ENCODE data around the gene KLRG1.

KLRG1 gene

GRCh38 chr12:8989413-8989812 is at the start of gene KLRG1:
Gene KLRG1, plus strand, starts transcription at chr12:8989546. Its CDS starts 90 bp downstream, at chr12:8989636.
- no peak within 1 kb of the TSS for H3K4me3 ChIP-seq (ENCODE audit: low read depth, low read length)
- H3K27ac ChIP-seq (ENCODE audit: low read depth, low read length), result no peak within 1 kb of the TSS
- H3K27me3 ChIP-seq (ENCODE audit: insufficient read depth, low read length), result no peaks in the 10 kb centered on the region
- no peak within 1 kb of the TSS for H2AFZ ChIP-seq (ENCODE audit: low read length, unreplicated experiment)
- no peaks in the 10 kb centered on the region for H3K4me1 ChIP-seq (ENCODE audit: control insufficient read depth, insufficient read depth, low read length, unreplicated experiment)
- no peaks in the 10 kb centered on the region for H3K36me3 ChIP-seq (ENCODE audit: insufficient read depth, low read length)
- H3K79me2 ChIP-seq (ENCODE audit: control insufficient read depth, insufficient read depth, low read length, unreplicated experiment), result no peaks in the 10 kb centered on the region

- Histone ChIP-seq H3K27me3 (ENCODE audit: insufficient read depth, low read length) (no peaks in the 10 kb centered on the region), H3K36me3 (ENCODE audit: insufficient read depth, low read length) (peaks cover 39% of the 10 kb centered on the region), H3K4me3 (ENCODE audit: low read depth, low read length) (no peak overlapping the region), H2AFZ (ENCODE audit: low read length, unreplicated experiment) (no peak overlapping the region), H3K79me2 (ENCODE audit: control insufficient read depth, insufficient read depth, low read length, unreplicated experiment) (peaks cover 18% of the 10 kb centered on the region), H3K4me1 (ENCODE audit: control insufficient read depth, insufficient read depth, low read length, unreplicated experiment) (peaks cover 4% of the 10 kb centered on the region), H3K27ac (ENCODE audit: low read depth, low read length) (no peak overlapping the region)
Observed at GRCh38 chr12:8941691-8942478, 47.5 kb upstream of the KLRG1 start.

- H3K4me3 ChIP-seq (ENCODE audit: low read depth, low read length), result no peak overlapping the region
- H3K79me2 ChIP-seq (ENCODE audit: control insufficient read depth, insufficient read depth, low read length, unreplicated experiment), result peaks cover 36% of the 10 kb centered on the region
- H3K27me3 ChIP-seq (ENCODE audit: insufficient read depth, low read length), result no peaks in the 10 kb centered on the region
- no peak overlapping the region for H3K27ac ChIP-seq (ENCODE audit: low read depth, low read length)
- peaks cover 39% of the 10 kb centered on the region for H3K36me3 ChIP-seq (ENCODE audit: insufficient read depth, low read length)
- peaks cover 17% of the 10 kb centered on the region for H3K4me1 ChIP-seq (ENCODE audit: control insufficient read depth, insufficient read depth, low read length, unreplicated experiment)
- H2AFZ ChIP-seq (ENCODE audit: low read length, unreplicated experiment), result no peak overlapping the region
Observed at GRCh38 chr12:8943565-8944186, 45.7 kb upstream of the KLRG1 start.

- H2AFZ ChIP-seq (ENCODE audit: low read length, unreplicated experiment), result no peak overlapping the region
- H3K4me1 ChIP-seq (ENCODE audit: control insufficient read depth, insufficient read depth, low read length, unreplicated experiment), result peaks cover 17% of the 10 kb centered on the region
- H3K4me3 ChIP-seq (ENCODE audit: low read depth, low read length), result no peak overlapping the region
- no peaks in the 10 kb centered on the region for H3K27me3 ChIP-seq (ENCODE audit: insufficient read depth, low read length)
- no peak overlapping the region for H3K27ac ChIP-seq (ENCODE audit: low read depth, low read length)
- H3K79me2 ChIP-seq (ENCODE audit: control insufficient read depth, insufficient read depth, low read length, unreplicated experiment), result peaks cover 43% of the 10 kb centered on the region
- H3K36me3 ChIP-seq (ENCODE audit: insufficient read depth, low read length), result peaks cover 34% of the 10 kb centered on the region
Observed at GRCh38 chr12:8946733-8947132, 42.6 kb upstream of the KLRG1 start.

GRCh38 chr12:8947737-8948136 is 41.6 kb upstream of the KLRG1 start:
- peaks cover 43% of the 10 kb centered on the region for H3K79me2 ChIP-seq (ENCODE audit: control insufficient read depth, insufficient read depth, low read length, unreplicated experiment)
- no peak overlapping the region for H3K27ac ChIP-seq (ENCODE audit: low read depth, low read length)

GRCh38 chr12:8948701-8949341 is 40.5 kb upstream of the KLRG1 start:
- Histone ChIP-seq H3K27ac (ENCODE audit: low read depth, low read length) (peak overlapping the region; percentile 92), H3K79me2 (ENCODE audit: control insufficient read depth, insufficient read depth, low read length, unreplicated experiment) (peaks cover 43% of the 10 kb centered on the region), H3K4me1 (ENCODE audit: control insufficient read depth, insufficient read depth, low read length, unreplicated experiment) (peaks cover 17% of the 10 kb centered on the region), H3K4me3 (ENCODE audit: low read depth, low read length) (peak overlapping the region; percentile 91), H3K27me3 (ENCODE audit: insufficient read depth, low read length) (no peaks in the 10 kb centered on the region), H2AFZ (ENCODE audit: low read length, unreplicated experiment) (peak overlapping the region; percentile 69), H3K36me3 (ENCODE audit: insufficient read depth, low read length) (peaks cover 17% of the 10 kb centered on the region)

More at GRCh38 chr12:8947737-8948136, 41.6 kb upstream of the KLRG1 start:
- H3K4me1 ChIP-seq (ENCODE audit: control insufficient read depth, insufficient read depth, low read length, unreplicated experiment), result peaks cover 17% of the 10 kb centered on the region
- no peaks in the 10 kb centered on the region for H3K27me3 ChIP-seq (ENCODE audit: insufficient read depth, low read length)
- H3K4me3 ChIP-seq (ENCODE audit: low read depth, low read length), result peak overlapping the region; percentile 91
- H3K36me3 ChIP-seq (ENCODE audit: insufficient read depth, low read length), result peaks cover 26% of the 10 kb centered on the region
- H2AFZ ChIP-seq (ENCODE audit: low read length, unreplicated experiment), result no peak overlapping the region

GRCh38 chr12:8949342-8950220 is 39.8 kb upstream of the KLRG1 start, which contains the start of gene M6PR:
Gene M6PR, minus strand, starts transcription at chr12:8949645. Its CDS starts 3,241 bp downstream, at chr12:8946404.
- Histone ChIP-seq H3K79me2 (ENCODE audit: control insufficient read depth, insufficient read depth, low read length, unreplicated experiment) (peaks cover 43% of the 10 kb centered on the region), H3K4me1 (ENCODE audit: control insufficient read depth, insufficient read depth, low read length, unreplicated experiment) (peaks cover 17% of the 10 kb centered on the region), H3K27ac (ENCODE audit: low read depth, low read length) (peak within 1 kb of the TSS; percentile 92), H2AFZ (ENCODE audit: low read length, unreplicated experiment) (peak within 1 kb of the TSS; percentile 100), H3K4me3 (ENCODE audit: low read depth, low read length) (peak within 1 kb of the TSS; percentile 91), H3K27me3 (ENCODE audit: insufficient read depth, low read length) (no peaks in the 10 kb centered on the region), H3K36me3 (ENCODE audit: insufficient read depth, low read length) (peaks cover 14% of the 10 kb centered on the region)

- H3K36me3 ChIP-seq (ENCODE audit: insufficient read depth, low read length), result peaks cover 13% of the 10 kb centered on the region
- H3K27ac ChIP-seq (ENCODE audit: low read depth, low read length), result peak overlapping the region; percentile 92
- peaks cover 41% of the 10 kb centered on the region for H3K79me2 ChIP-seq (ENCODE audit: control insufficient read depth, insufficient read depth, low read length, unreplicated experiment)
- peaks cover 17% of the 10 kb centered on the region for H3K4me1 ChIP-seq (ENCODE audit: control insufficient read depth, insufficient read depth, low read length, unreplicated experiment)
- no peaks in the 10 kb centered on the region for H3K27me3 ChIP-seq (ENCODE audit: insufficient read depth, low read length)
- peak overlapping the region; percentile 100 for H2AFZ ChIP-seq (ENCODE audit: low read length, unreplicated experiment)
- peak overlapping the region; percentile 91 for H3K4me3 ChIP-seq (ENCODE audit: low read depth, low read length)
Observed at GRCh38 chr12:8950221-8950527, 39.2 kb upstream of the KLRG1 start.

- Histone ChIP-seq H3K27ac (ENCODE audit: low read depth, low read length) (no peak overlapping the region), H3K27me3 (ENCODE audit: insufficient read depth, low read length) (no peaks in the 10 kb centered on the region), H3K4me3 (ENCODE audit: low read depth, low read length) (peak overlapping the region; percentile 91), H3K4me1 (ENCODE audit: control insufficient read depth, insufficient read depth, low read length, unreplicated experiment) (peaks cover 17% of the 10 kb centered on the region), H3K36me3 (ENCODE audit: insufficient read depth, low read length) (peaks cover 6% of the 10 kb centered on the region), H3K79me2 (ENCODE audit: control insufficient read depth, insufficient read depth, low read length, unreplicated experiment) (peaks cover 34% of the 10 kb centered on the region), H2AFZ (ENCODE audit: low read length, unreplicated experiment) (peak overlapping the region; percentile 100)
Observed at GRCh38 chr12:8950702-8951478, 38.5 kb upstream of the KLRG1 start.

Data from ACC112 (cell line).